ENCODE measurements around the gene CCBE1.

CCBE1 gene

DNA sequence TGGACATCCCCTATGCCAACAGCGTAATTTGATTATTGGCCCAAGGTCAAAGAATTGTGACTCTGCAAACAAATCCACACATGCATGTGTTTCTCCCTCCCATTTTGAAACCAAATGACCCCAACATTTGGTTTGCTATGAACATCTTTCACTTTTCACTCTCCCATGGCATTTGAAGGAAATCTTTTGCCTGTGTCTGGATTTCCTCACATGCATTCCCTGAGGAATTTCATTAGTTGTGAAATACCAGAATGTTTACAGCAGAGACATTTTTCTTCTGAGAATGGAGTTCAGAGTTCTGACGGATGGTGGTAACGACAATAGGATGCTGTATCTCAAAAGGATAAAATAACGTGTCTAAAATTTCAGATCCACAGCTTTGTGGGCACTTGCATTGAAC, 277.8 kb downstream of the CCBE1 start:
- in situ Hi-C loops (cut with HindIII; ENCODE audit: low pct_ligation_motif_present, low pct_unique_long_range_greater_than_20kb, low sequenced_read_pairs): no loop called here
- no peak for DNase-seq

GRCh38 chr18:59416818-59417217, 280.4 kb downstream of the CCBE1 start:
- in situ Hi-C loops (cut with HindIII; ENCODE audit: low pct_ligation_motif_present, low pct_unique_long_range_greater_than_20kb, low sequenced_read_pairs): no loop called here
- DNase-seq: no peak

- in situ Hi-C loops (cut with HindIII; ENCODE audit: low pct_ligation_motif_present, low pct_unique_long_range_greater_than_20kb, low sequenced_read_pairs): no loop called here
- DNase-seq: no peak
Observed at GRCh38 chr18:59414111-59414653, 283.0 kb downstream of the CCBE1 start.

DNA sequence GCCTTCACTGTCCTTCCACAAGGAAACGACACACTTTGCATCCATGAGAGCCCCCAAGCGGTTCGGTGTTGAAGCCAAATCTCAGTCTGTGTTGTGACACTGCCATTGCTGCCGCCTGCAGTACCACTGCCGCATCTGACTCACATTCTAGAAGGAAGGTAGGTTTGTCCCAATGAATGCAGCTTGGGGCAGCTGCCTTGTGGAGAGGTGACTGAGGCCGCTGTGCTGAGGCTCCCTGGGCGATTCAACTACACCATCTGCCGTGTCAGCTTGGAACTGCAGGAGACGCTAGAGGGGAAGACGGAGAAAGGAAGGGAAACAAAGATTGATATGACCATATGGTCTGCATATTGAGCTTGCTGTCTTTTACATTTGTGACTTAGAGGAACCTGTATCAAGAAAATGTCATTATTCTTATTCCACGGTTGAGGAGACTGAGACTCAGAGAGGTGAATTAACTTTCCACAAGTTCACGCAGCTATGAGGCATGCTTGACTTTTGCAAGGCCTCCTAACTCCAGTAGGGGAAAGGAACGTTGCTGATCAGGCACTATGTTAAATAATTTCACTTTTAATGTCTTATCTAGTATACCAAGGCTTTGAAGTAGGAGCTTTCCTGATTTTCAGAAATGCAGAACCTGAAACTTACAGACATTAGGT, 294.7 kb downstream of the CCBE1 start:
- in situ Hi-C loops (cut with HindIII; ENCODE audit: low pct_ligation_motif_present, low pct_unique_long_range_greater_than_20kb, low sequenced_read_pairs): no loop called here
- peak; percentile 86 for DNase-seq

GRCh38 chr18:59400407-59400806, 296.8 kb downstream of the CCBE1 start:
- in situ Hi-C loops (cut with HindIII; ENCODE audit: low pct_ligation_motif_present, low pct_unique_long_range_greater_than_20kb, low sequenced_read_pairs): no loop called here
- no peak for DNase-seq

DNA sequence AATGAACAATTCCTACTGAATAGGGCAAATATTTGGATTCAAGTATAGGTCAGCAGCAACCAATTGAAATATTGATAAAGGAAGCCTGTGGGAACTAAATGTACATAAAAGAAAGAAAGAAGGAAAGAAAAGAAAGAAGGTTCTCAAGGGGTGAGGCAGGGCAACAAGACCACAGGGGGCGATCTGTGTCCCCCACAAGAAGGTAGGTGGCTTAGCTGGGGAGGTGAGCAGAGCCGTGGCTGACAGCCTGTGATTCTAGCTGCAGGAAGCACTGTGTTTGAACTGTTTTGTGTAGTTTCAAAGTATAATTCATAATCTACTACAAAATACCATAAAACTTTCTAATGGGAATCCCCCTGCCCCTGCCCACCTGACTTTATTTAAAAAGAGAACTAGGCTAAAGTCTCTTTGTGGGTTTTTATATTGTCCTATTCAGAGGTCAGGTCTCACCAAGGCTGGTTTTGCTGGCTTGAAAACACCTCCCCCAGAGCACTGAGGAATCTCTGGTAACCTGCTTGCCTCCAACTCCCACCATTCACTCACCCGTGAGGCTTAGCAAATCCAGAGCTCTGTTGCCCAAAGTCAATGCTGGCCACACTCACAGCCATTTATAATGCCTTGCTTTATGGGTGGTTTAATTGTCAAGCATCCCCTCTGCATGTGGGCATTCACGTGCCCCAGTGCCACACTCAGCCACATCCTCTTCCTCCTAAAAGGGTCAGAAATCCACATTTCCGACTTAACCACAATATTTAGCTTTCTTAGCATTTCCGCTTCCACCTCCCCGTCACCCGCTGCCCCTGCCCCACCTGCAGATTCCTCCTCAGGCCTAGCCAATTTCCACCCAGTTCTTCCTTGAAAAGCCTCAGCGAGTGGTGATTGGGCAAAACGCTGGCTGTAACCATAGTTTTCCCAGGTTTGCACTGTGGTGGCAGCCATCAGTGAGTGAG, 301.7 kb downstream of the CCBE1 start:
- DNase-seq: no peak
- in situ Hi-C loops (cut with HindIII; ENCODE audit: low pct_ligation_motif_present, low pct_unique_long_range_greater_than_20kb, low sequenced_read_pairs): no loop called here

- DNase-seq: no peak
- in situ Hi-C loops (cut with HindIII; ENCODE audit: low pct_ligation_motif_present, low pct_unique_long_range_greater_than_20kb, low sequenced_read_pairs): no loop called here
Observed at GRCh38 chr18:59393381-59393780, 303.8 kb downstream of the CCBE1 start.

GRCh38 chr18:59388817-59389216, 308.4 kb downstream of the CCBE1 start:
- no peak for DNase-seq

DNA sequence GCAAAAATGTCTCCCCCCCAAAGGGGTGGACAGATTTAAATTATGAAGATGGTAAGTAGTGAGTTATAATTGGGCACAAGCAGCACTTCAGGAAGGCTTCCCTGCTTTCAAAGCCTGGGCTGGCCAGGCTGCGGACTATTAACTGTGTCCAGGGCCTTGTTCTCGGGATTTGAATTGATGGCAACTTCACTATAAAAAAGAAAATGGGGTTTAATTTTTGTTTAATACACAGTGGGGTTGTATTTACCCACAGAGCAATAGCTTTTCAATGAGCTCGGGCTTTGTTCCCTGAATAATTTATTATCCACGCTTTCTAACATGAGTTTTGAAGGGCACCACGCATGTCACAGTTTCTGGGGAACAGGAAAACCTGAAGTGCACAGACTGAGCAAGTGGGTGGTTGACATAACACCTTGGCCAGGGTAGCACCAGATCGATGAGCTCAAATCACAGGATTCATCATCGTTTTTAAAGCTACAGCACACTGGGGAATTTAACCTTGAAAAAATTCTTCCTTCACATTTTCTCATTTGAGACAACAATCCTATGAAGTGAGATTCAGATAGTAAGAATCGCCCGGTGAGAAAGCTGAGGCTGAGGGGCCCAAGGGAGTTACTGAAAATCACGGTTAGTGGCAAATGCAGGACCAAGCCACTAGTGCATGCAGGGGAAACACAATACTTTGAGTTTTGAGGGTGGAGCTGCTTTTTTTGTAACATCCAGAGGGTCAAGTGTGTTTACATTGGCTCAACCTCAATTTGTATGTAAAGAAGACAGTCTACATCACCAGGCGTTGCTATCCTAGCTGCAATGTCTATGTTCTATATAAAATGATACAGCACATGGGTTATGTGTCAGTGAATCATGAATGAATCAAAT, 309.3 kb downstream of the CCBE1 start:
- in situ Hi-C loops (cut with HindIII; ENCODE audit: low pct_ligation_motif_present, low pct_unique_long_range_greater_than_20kb, low sequenced_read_pairs): no loop called here
- DNase-seq: no peak

More at GRCh38 chr18:59388817-59389216, 308.4 kb downstream of the CCBE1 start:
- in situ Hi-C loops (cut with HindIII; ENCODE audit: low pct_ligation_motif_present, low pct_unique_long_range_greater_than_20kb, low sequenced_read_pairs): no loop called here

GRCh38 chr18:59386909-59387686, 310.1 kb downstream of the CCBE1 start:
- DNase-seq: no peak
- in situ Hi-C loops (cut with HindIII; ENCODE audit: low pct_ligation_motif_present, low pct_unique_long_range_greater_than_20kb, low sequenced_read_pairs): no loop called here

DNA sequence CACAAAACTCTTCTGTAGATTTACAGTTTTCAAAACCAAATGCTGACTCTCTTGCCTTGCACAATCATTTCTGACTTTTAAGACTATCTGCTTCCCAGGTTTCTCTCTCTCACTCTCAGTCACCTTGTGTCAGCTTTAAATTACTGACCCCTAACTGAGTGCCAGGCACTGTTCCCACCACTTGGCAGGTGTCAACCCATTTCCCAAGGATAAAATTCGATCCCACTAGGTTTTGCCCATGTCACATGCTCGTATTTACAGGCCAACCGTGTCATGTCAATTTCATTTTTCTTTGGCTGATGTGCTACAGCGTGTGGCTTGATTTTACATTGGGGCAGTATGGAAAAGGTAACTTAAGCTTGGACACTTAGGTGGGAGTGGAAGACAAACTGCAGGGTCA, 312.0 kb downstream of the CCBE1 start:
- in situ Hi-C loops (cut with HindIII; ENCODE audit: low pct_ligation_motif_present, low pct_unique_long_range_greater_than_20kb, low sequenced_read_pairs): no loop called here

GRCh38 chr18:59383851-59384250, 313.4 kb downstream of the CCBE1 start:
- no peak for DNase-seq
- in situ Hi-C loops (cut with HindIII; ENCODE audit: low pct_ligation_motif_present, low pct_unique_long_range_greater_than_20kb, low sequenced_read_pairs): no loop called here

More for the DNA sequence above, 312.0 kb downstream of the CCBE1 start:
- no peak for DNase-seq

DNA sequence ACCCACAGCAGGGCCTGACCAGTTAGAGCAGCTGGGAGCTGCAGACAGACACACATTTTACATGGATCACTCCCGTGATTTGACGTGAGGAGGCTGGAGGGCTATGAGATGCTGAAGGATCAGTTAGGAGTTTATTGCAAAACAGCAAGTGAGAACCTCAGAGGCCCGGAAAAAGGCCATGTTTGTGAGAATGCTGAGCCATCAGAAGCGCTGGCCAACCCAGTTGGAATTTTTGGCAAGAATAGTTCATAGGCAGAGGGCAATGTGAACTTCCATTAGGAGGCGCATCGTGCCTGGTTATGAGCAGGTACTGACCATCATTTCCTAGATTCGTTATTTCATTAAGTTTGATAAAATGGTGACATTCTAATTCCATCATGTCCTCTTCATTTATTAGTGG, 314.8 kb downstream of the CCBE1 start:
- DNase-seq: no peak
- in situ Hi-C loops (cut with HindIII; ENCODE audit: low pct_ligation_motif_present, low pct_unique_long_range_greater_than_20kb, low sequenced_read_pairs): no loop called here

- DNase-seq: no peak
- in situ Hi-C loops (cut with HindIII; ENCODE audit: low pct_ligation_motif_present, low pct_unique_long_range_greater_than_20kb, low sequenced_read_pairs): no loop called here
Observed at GRCh38 chr18:59381949-59382348, 315.3 kb downstream of the CCBE1 start.
